Hepatocyte (in vitro differentiated cells): ENCODE measurements around the gene CHN2. TPM values are rescaled to one million over a fixed set of nuclear protein-coding genes. Genes with fewer than 3 reads are reported as not detected.

Experiments
- DNase-seq: peaks from one replicate; pipeline ENCODE4 v3.0.0-alpha.2; 2016; ENCODE audit warnings: low spot score
- H2AFZ ChIP-seq: fragments of 200-600 bp; sonication (generic); 2 replicates; pipeline ENCODE4 v1.6.0; 2016; ENCODE audit warnings: antibody characterized with exemption, mild to moderate bottlenecking
- H3K27ac ChIP-seq: fragments of 200-600 bp; sonication (generic); 2 replicates; pipeline ENCODE4 v1.5.1; 2016; ENCODE audit warnings: mild to moderate bottlenecking
- H3K27me3 ChIP-seq: fragments of 200-600 bp; sonication (generic); 2 replicates; pipeline ENCODE4 v1.6.1; 2016
- H3K36me3 ChIP-seq: fragments of 200-600 bp; sonication (generic); replicated peaks from 2 replicates; pipeline ENCODE4 v1.5.1; 2016; ENCODE audit warnings: low read depth; ENCODE audit not compliant: insufficient read depth
- H3K4me1 ChIP-seq: fragments of 200-600 bp; sonication (generic); 2 replicates; pipeline ENCODE4 v1.5.1; 2016; ENCODE audit warnings: mild to moderate bottlenecking, moderate library complexity; ENCODE audit not compliant: insufficient read depth
- H3K4me2 ChIP-seq: fragments of 200-600 bp; sonication (generic); 2 replicates; pipeline ENCODE4 v1.6.0; 2016
- H3K4me3 ChIP-seq: fragments of 200-600 bp; sonication (generic); 2 replicates; pipeline ENCODE4 v1.5.1; 2016; ENCODE audit warnings: mild to moderate bottlenecking
- H3K79me2 ChIP-seq: fragments of 200-600 bp; sonication (generic); 2 replicates; pipeline ENCODE4 v1.6.0; 2017; ENCODE audit warnings: mild to moderate bottlenecking
- H3K9me2 ChIP-seq: fragments of 200-600 bp; sonication (generic); replicated peaks from 2 replicates; pipeline ENCODE4 v1.6.0; 2017; ENCODE audit warnings: mild to moderate bottlenecking; ENCODE audit not compliant: insufficient read depth
- H3K9me3 ChIP-seq: fragments of 200-600 bp; sonication (generic); 2 replicates; pipeline ENCODE4 v1.5.1; 2016; ENCODE audit warnings: low read depth, mild to moderate bottlenecking
- H4K20me1 ChIP-seq: fragments of 200-600 bp; sonication (generic); 2 replicates; pipeline ENCODE4 v1.6.0; 2016; ENCODE audit warnings: mild to moderate bottlenecking; ENCODE audit not compliant: insufficient read depth, poor library complexity, severe bottlenecking
- CTCF ChIP-seq: fragments of 200-600 bp; sonication (generic); IDR thresholded peaks from 2 replicates; pipeline ENCODE4 v1.5.1; 2016; ENCODE audit warnings: antibody characterized with exemption, mild to moderate bottlenecking; ENCODE audit not compliant: poor library complexity
- EZH2 ChIP-seq: fragments of 200-600 bp; sonication (generic); IDR thresholded peaks from 2 replicates; pipeline ENCODE4 v1.6.1; 2016; ENCODE audit warnings: antibody characterized with exemption, mild to moderate bottlenecking, borderline replicate concordance
- EZH2phosphoT487 ChIP-seq: fragments of 200-600 bp; sonication (generic); IDR thresholded peaks from one replicate; pipeline ENCODE4 v1.6.1; 2018; ENCODE audit warnings: antibody characterized with exemption, mild to moderate bottlenecking, low read depth, moderate library complexity; ENCODE audit not compliant: unreplicated experiment, severe bottlenecking
- WGBS: methylation state at CpG from one replicate; pipeline ENCODE4 v1.1.6; 2016; ENCODE audit warnings: low lambda C conversion rate; ENCODE audit errors: missing lambda C conversion rate; 5-methylcytosine and 5-hydroxymethylcytosine counted together
- polyA plus RNA-seq: library from polyadenylated mRNA; unstranded; fragments of >200 nt; fragmentation: Nextera tagmentation; extraction: Ambion mirVana; gene quantifications from 2 replicates; pipeline ENCODE4 v1.2.1, GENCODE V29; 2016
- total RNA-seq: library from RNA; depleted of rRNA; stranded (reverse); fragments of >200 nt; gene quantifications from 2 replicates; pipeline ENCODE4 v1.2.3, GENCODE V29; 2014

Gene CHN2
- total and polyA plus RNA-seq, 2 experiments from 2014 or later: 8.7 to 12.3 TPM

GRCh38 chr7:29360633-29361625, 166.4 kb downstream of the CHN2 start:
- no peak overlapping the region for H2AFZ ChIP-seq
- 75% methylated on average over 13 of the region's 13 CpGs for WGBS
- DNase-seq: peak; percentile 36
- no peak overlapping the region for H3K4me3 ChIP-seq
- H3K36me3 ChIP-seq: no peaks in the 10 kb centered on the region
- no peaks in the 10 kb centered on the region for H3K79me2 ChIP-seq
- H3K27ac ChIP-seq: peak overlapping the region; percentile 38
- H4K20me1 ChIP-seq: no peaks in the 10 kb centered on the region
- no peak overlapping the region for H3K4me2 ChIP-seq
- H3K4me1 ChIP-seq: peaks cover 4% of the 10 kb centered on the region
- TF ChIP-seq EZH2phosphoT487: no peak
- TF ChIP-seq EZH2: no peak
- no peak for TF ChIP-seq CTCF
- no peaks in the 10 kb centered on the region for H3K9me2 ChIP-seq
- no peaks in the 10 kb centered on the region for H3K27me3 ChIP-seq
- H3K9me3 ChIP-seq: no peaks in the 10 kb centered on the region

DNA sequence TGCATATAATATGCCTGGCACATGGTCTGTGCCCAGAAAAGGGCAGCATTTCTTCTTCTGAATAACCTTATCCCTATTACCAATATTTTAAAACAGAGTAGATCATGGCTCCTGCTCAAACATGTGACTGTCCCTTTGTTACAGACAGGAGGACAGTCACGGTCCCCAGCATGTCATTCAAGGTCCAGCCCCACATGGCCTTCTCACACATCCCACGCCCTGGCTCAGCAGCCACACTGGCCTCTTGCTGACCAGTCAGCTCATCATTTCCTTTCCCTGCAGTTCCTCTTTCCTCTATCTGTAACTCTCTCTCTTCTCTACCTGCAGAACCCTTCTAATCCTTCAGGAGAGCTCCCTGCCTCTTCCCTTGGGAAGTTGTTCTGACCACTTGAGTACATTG, 167.8 kb downstream of the CHN2 start:
- no peak for TF ChIP-seq EZH2
- no peak for TF ChIP-seq EZH2phosphoT487
- TF ChIP-seq CTCF: no peak
- peaks cover 4% of the 10 kb centered on the region for H3K4me1 ChIP-seq
- H3K36me3 ChIP-seq: no peaks in the 10 kb centered on the region
- no peaks in the 10 kb centered on the region for H3K79me2 ChIP-seq
- no peak overlapping the region for H2AFZ ChIP-seq
- H3K9me2 ChIP-seq: no peaks in the 10 kb centered on the region
- WGBS: 92% methylated on average over 2 of the region's 2 CpGs
- no peak for DNase-seq
- no peak overlapping the region for H3K4me2 ChIP-seq
- H4K20me1 ChIP-seq: no peaks in the 10 kb centered on the region
- H3K27ac ChIP-seq: no peak overlapping the region
- H3K27me3 ChIP-seq: no peaks in the 10 kb centered on the region
- H3K4me3 ChIP-seq: no peak overlapping the region
- H3K9me3 ChIP-seq: no peaks in the 10 kb centered on the region

- Histone ChIP-seq H3K27ac (no peak overlapping the region), H3K4me2 (no peak overlapping the region), H2AFZ (no peak overlapping the region), H3K9me2 (no peaks in the 10 kb centered on the region), H3K27me3 (no peaks in the 10 kb centered on the region), H3K4me1 (peaks cover 4% of the 10 kb centered on the region), H3K79me2 (no peaks in the 10 kb centered on the region), H3K4me3 (no peak overlapping the region), H4K20me1 (no peaks in the 10 kb centered on the region), H3K9me3 (no peaks in the 10 kb centered on the region), H3K36me3 (no peaks in the 10 kb centered on the region)
- WGBS: 90% methylated on average over 3 of the region's 3 CpGs
- no peak for DNase-seq
- no peak for TF ChIP-seq EZH2phosphoT487
- TF ChIP-seq CTCF: no peak
- TF ChIP-seq EZH2: no peak
Observed at GRCh38 chr7:29363636-29364425, 169.3 kb downstream of the CHN2 start.
